Mesothelial cell of epicardium (in vitro differentiated cells): ENCODE data around the gene MAB21L3. TPM values are rescaled to one million over a fixed set of nuclear protein-coding genes. Genes with fewer than 3 reads are reported as not detected.

Source experiments
- DNase-seq, 2 experiments: peaks; one replicate each; pipeline ENCODE4 v3.0.0; 2021; ENCODE audit warnings: low spot score in 2 of 2; ENCODE audit not compliant: unreplicated experiment in 2 of 2
- H3K27ac Mint-ChIP-seq: 2 replicates; pipeline ENCODE4 v1.8.0; 2021; ENCODE audit warnings: mixed read lengths
- H3K27me3 Mint-ChIP-seq: 2 replicates; pipeline ENCODE4 v1.8.0; 2021; ENCODE audit warnings: low read depth, mixed read lengths
- H3K36me3 Mint-ChIP-seq: 2 replicates; pipeline ENCODE4 v1.8.0; 2021; ENCODE audit warnings: mixed read lengths
- H3K4me1 Mint-ChIP-seq: 2 replicates; pipeline ENCODE4 v1.8.0; 2021; ENCODE audit warnings: mixed read lengths
- H3K4me3 Mint-ChIP-seq: 2 replicates; pipeline ENCODE4 v1.8.0; 2021; ENCODE audit warnings: mild to moderate bottlenecking, moderate library complexity, mixed read lengths
- H3K9me3 Mint-ChIP-seq: 2 replicates; pipeline ENCODE4 v1.8.0; 2021; ENCODE audit warnings: mixed read lengths
- total RNA-seq: library from RNA; stranded (reverse); gene quantifications from 3 replicates; pipeline ENCODE4 v1.2.1, GENCODE V29; 2021
- TF ChIP-seq, protein P1 (sequence below): fragments of 200-600 bp; sonication (generic); IDR thresholded peaks from one replicate; pipeline ENCODE4 v1.5.0; 2021; ENCODE audit warnings: antibody characterized with exemption; ENCODE audit not compliant: unreplicated experiment

The MAB21L3 gene
- total RNA-seq, 1 donor from 2014 or later: 0.16 TPM

GRCh38 chr1:116131170-116131569 is 20.0 kb downstream of the MAB21L3 start:
- no peak overlapping the region for H3K4me3 Mint-ChIP-seq
- H3K4me1 Mint-ChIP-seq: peaks cover 3% of the 10 kb centered on the region
- DNase-seq: no peak
- no peaks in the 10 kb centered on the region for H3K9me3 Mint-ChIP-seq
- H3K27me3 Mint-ChIP-seq: peaks cover 4% of the 10 kb centered on the region
- TF ChIP-seq, protein P1, sequence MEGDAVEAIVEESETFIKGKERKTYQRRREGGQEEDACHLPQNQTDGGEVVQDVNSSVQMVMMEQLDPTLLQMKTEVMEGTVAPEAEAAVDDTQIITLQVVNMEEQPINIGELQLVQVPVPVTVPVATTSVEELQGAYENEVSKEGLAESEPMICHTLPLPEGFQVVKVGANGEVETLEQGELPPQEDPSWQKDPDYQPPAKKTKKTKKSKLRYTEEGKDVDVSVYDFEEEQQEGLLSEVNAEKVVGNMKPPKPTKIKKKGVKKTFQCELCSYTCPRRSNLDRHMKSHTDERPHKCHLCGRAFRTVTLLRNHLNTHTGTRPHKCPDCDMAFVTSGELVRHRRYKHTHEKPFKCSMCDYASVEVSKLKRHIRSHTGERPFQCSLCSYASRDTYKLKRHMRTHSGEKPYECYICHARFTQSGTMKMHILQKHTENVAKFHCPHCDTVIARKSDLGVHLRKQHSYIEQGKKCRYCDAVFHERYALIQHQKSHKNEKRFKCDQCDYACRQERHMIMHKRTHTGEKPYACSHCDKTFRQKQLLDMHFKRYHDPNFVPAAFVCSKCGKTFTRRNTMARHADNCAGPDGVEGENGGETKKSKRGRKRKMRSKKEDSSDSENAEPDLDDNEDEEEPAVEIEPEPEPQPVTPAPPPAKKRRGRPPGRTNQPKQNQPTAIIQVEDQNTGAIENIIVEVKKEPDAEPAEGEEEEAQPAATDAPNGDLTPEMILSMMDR: no peak
- no peaks in the 10 kb centered on the region for H3K36me3 Mint-ChIP-seq
- no peak overlapping the region for H3K27ac Mint-ChIP-seq

- no peaks in the 10 kb centered on the region for H3K36me3 Mint-ChIP-seq
- H3K4me1 Mint-ChIP-seq: peaks cover 3% of the 10 kb centered on the region
- no peaks in the 10 kb centered on the region for H3K9me3 Mint-ChIP-seq
- no peak overlapping the region for H3K4me3 Mint-ChIP-seq
- H3K27me3 Mint-ChIP-seq: peaks cover 4% of the 10 kb centered on the region
- TF ChIP-seq, protein P1: no peak
- no peak overlapping the region for H3K27ac Mint-ChIP-seq
- DNase-seq: no peak
Measured at GRCh38 chr1:116131866-116132605, 20.8 kb downstream of the MAB21L3 start.

DNA sequence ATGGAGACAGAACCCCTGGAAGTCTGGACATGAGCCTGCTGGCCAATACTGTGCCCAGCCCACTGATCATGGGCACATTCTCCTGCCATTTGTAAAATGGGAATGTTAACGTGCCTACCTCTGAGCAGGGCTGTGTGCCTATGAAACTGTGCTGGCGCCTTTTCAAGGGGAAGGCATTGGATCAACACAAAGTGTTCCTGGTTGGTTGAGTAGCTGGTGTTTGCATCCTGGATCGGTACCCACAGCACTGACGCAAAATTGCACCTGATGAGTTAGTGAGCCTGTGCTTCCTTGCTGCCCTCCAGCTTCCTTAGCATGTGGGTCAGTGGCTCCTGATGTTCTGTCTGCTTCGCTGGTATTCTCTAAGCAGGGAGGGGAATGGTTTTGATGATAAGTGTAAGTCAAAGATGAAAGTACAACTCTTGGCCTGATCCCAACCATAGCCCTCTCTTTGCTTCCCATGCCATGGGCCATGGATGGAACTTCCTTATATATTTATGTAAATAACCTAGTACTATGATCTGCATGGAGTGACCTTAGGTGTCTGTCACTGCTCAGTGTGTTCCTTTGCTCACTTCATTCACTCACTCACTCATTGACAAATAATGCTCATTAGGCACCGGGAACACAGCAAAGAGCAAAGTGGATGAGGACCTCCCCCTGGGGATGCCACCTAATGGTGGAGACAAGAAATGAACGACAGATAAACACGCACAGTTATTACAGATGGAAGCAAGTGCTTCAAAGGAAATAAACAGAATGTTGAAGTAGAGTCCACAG is 22.7 kb downstream of the MAB21L3 start:
- Mint-ChIP-seq H3K4me1 (peaks cover 3% of the 10 kb centered on the region), H3K27me3 (peaks cover 2% of the 10 kb centered on the region), H3K36me3 (no peaks in the 10 kb centered on the region), H3K9me3 (no peaks in the 10 kb centered on the region), H3K27ac (no peak overlapping the region), H3K4me3 (no peak overlapping the region)
- no peak for DNase-seq
- TF ChIP-seq, protein P1: no peak

- Mint-ChIP-seq H3K27me3 (peaks cover 2% of the 10 kb centered on the region), H3K4me3 (no peak overlapping the region), H3K9me3 (no peaks in the 10 kb centered on the region), H3K36me3 (no peaks in the 10 kb centered on the region), H3K4me1 (peaks cover 3% of the 10 kb centered on the region), H3K27ac (no peak overlapping the region)
- no peak for DNase-seq
- TF ChIP-seq, protein P1: no peak
Measured at GRCh38 chr1:116134476-116134773, 23.2 kb downstream of the MAB21L3 start.

DNA sequence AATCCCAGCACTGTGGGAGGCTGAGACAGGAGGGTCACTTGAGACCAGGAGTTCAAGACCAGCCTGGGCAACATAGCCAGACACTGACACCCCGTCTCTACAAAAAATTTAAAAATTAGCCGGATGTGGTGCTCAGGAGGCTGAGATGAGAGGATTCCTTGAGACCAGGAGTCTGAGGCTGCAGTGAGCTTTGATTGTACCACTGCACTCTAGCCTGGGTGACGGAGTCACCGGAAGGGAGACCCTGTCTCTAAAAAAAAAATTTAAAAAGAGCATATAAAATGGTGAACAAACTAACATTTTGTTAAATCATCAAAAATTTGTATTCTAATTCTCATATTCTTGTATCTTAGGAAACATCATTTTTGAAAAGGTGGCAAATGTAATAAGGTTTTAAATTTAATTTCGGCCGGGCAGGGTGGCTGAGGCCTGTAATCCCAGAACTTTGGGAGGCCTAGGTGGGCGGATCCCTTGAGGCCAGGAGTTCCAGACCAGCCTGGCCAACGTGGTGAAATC is 27.1 kb downstream of the MAB21L3 start:
- no peak for DNase-seq
- H3K27ac Mint-ChIP-seq: no peak overlapping the region
- no peaks in the 10 kb centered on the region for H3K36me3 Mint-ChIP-seq
- no peak overlapping the region for H3K4me3 Mint-ChIP-seq
- no peaks in the 10 kb centered on the region for H3K27me3 Mint-ChIP-seq
- TF ChIP-seq, protein P1: no peak
- H3K4me1 Mint-ChIP-seq: no peaks in the 10 kb centered on the region
- H3K9me3 Mint-ChIP-seq: peaks cover 4% of the 10 kb centered on the region
